Upper lobe of right lung (tissue), 1 donor: ENCODE results near the gene NWD2. TPM values are rescaled to one million over a fixed set of nuclear protein-coding genes. Genes with fewer than 3 reads are reported as not detected.

Experiments used
- ATAC-seq: fragments of 200-7000 bp; cut with Tn5 transposase; one replicate; pipeline ENCODE4 v1.9.1; 2020; ENCODE audit warnings: mild to moderate bottlenecking, moderate library complexity
- DNase-seq: peaks from one replicate; pipeline ENCODE4 v3.0.0-alpha.2; 2020
- H3K27ac ChIP-seq: fragments of 200-600 bp; one replicate; pipeline ENCODE4 v1.8.0; 2022
- H3K27me3 ChIP-seq: fragments of 200-600 bp; one replicate; pipeline ENCODE4 v1.8.0; 2022; ENCODE audit warnings: mild to moderate bottlenecking
- H3K36me3 ChIP-seq: fragments of 200-600 bp; one replicate; pipeline ENCODE4 v1.8.0; 2022
- H3K4me1 ChIP-seq: fragments of 200-600 bp; one replicate; pipeline ENCODE4 v1.8.0; 2022
- H3K4me3 ChIP-seq: fragments of 200-600 bp; one replicate; pipeline ENCODE4 v1.8.0; 2022; ENCODE audit warnings: mild to moderate bottlenecking
- H3K9me3 ChIP-seq: fragments of 200-600 bp; one replicate; pipeline ENCODE4 v1.8.0; 2022
- intact Hi-C: fragments of 100-400 bp; cut with DNase I; formaldehyde crosslinking; loops from one replicate; pipeline ENCODE4 v1.11.0; 2022
- total RNA-seq: library from RNA; stranded (reverse); fragmentation: NEBNext Ultra II Directional; extraction: Animal tissue kit (Norgen Biotek cat#: 25700); gene quantifications from one replicate; pipeline ENCODE4 v1.2.1, GENCODE V29; 2021
- TF ChIP-seq, protein P1 (sequence below): fragments of 200-600 bp; IDR thresholded peaks from one replicate; pipeline ENCODE4 v1.8.0; 2022; ENCODE audit warnings: antibody characterized with exemption
- donor health status: DM: no; HTN: yes; CAD: no; lungs with severe emphysema.

NWD2 gene
- total RNA-seq, 1 donor from 2014 or later: not detected

- intact Hi-C loops: no loop called here
- TF ChIP-seq, protein P1, sequence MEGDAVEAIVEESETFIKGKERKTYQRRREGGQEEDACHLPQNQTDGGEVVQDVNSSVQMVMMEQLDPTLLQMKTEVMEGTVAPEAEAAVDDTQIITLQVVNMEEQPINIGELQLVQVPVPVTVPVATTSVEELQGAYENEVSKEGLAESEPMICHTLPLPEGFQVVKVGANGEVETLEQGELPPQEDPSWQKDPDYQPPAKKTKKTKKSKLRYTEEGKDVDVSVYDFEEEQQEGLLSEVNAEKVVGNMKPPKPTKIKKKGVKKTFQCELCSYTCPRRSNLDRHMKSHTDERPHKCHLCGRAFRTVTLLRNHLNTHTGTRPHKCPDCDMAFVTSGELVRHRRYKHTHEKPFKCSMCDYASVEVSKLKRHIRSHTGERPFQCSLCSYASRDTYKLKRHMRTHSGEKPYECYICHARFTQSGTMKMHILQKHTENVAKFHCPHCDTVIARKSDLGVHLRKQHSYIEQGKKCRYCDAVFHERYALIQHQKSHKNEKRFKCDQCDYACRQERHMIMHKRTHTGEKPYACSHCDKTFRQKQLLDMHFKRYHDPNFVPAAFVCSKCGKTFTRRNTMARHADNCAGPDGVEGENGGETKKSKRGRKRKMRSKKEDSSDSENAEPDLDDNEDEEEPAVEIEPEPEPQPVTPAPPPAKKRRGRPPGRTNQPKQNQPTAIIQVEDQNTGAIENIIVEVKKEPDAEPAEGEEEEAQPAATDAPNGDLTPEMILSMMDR: no peak
- no peaks in the 10 kb centered on the region for H3K9me3 ChIP-seq
- no peak overlapping the region for H3K27ac ChIP-seq
- H3K4me3 ChIP-seq: no peak overlapping the region
- H3K36me3 ChIP-seq: no peaks in the 10 kb centered on the region
- no peaks in the 10 kb centered on the region for H3K27me3 ChIP-seq
- H3K4me1 ChIP-seq: no peaks in the 10 kb centered on the region
- no peak for ATAC-seq
- no peak for DNase-seq
Observed at GRCh38 chr4:37421614-37422013, 177.1 kb downstream of the NWD2 start.

DNA sequence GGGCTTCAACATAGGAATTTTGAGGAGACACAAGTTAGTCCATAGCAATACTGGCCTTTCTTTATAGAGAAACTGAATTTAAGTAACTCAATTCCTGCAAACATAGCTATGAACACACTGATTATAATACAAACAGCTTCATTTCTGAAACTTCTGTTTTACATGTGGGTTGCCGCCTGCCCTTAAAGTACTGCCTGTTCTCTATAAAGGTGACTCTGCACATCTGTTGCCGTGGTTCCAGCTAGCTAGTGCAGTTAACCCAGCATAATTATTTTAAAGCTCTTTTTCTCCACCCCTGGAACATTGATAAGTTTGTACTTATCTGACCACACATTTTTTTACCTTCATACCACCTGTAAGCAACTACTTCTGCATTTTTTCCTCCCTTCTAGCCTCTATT lies 177.6 kb downstream of the NWD2 start:
- intact Hi-C loops: no loop called here
- H3K36me3 ChIP-seq: no peaks in the 10 kb centered on the region
- TF ChIP-seq, protein P1: no peak
- DNase-seq (no peak), ATAC-seq (no peak)
- no peak overlapping the region for H3K27ac ChIP-seq
- H3K4me3 ChIP-seq: no peak overlapping the region
- H3K9me3 ChIP-seq: no peaks in the 10 kb centered on the region
- H3K4me1 ChIP-seq: no peaks in the 10 kb centered on the region
- no peaks in the 10 kb centered on the region for H3K27me3 ChIP-seq

DNA sequence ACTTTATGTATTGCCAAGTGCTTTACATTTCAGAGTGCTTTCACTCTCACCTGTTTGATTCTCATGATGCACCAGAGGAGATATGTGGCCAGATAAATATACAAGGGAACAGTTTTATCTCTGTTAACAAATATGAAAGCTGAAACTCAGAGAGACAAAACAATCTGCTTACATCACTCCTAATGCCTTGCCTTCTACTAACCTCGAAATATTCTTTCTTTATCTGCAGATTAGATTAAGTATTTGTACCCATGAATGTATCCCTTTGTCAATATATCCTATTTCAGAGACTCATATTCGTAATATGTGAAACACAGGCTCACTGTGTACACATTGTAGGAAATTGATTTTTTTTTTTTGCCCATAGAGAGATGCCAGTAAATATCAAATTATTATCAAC lies 178.1 kb downstream of the NWD2 start:
- no peaks in the 10 kb centered on the region for H3K4me1 ChIP-seq
- TF ChIP-seq, protein P1: no peak
- H3K4me3 ChIP-seq: no peak overlapping the region
- no peaks in the 10 kb centered on the region for H3K9me3 ChIP-seq
- no peak overlapping the region for H3K27ac ChIP-seq
- intact Hi-C loops: no loop called here
- H3K36me3 ChIP-seq: no peaks in the 10 kb centered on the region
- no peaks in the 10 kb centered on the region for H3K27me3 ChIP-seq
- no peak for ATAC-seq
- DNase-seq: no peak

GRCh38 chr4:37423310-37423709 lies 178.8 kb downstream of the NWD2 start:
- H3K27ac ChIP-seq: no peak overlapping the region
- intact Hi-C loops: no loop called here
- no peaks in the 10 kb centered on the region for H3K36me3 ChIP-seq
- TF ChIP-seq, protein P1: no peak
- no peaks in the 10 kb centered on the region for H3K27me3 ChIP-seq
- H3K4me3 ChIP-seq: no peak overlapping the region
- DNase-seq (no peak), ATAC-seq (no peak)
- H3K9me3 ChIP-seq: no peaks in the 10 kb centered on the region
- H3K4me1 ChIP-seq: no peaks in the 10 kb centered on the region

GRCh38 chr4:37424753-37425152 lies 180.2 kb downstream of the NWD2 start:
- no peaks in the 10 kb centered on the region for H3K27me3 ChIP-seq
- intact Hi-C loops: no loop called here
- TF ChIP-seq, protein P1: no peak
- no peak overlapping the region for H3K4me3 ChIP-seq
- no peaks in the 10 kb centered on the region for H3K36me3 ChIP-seq
- H3K9me3 ChIP-seq: no peaks in the 10 kb centered on the region
- ATAC-seq: no peak
- no peak overlapping the region for H3K27ac ChIP-seq
- H3K4me1 ChIP-seq: no peaks in the 10 kb centered on the region
- DNase-seq: no peak

DNA sequence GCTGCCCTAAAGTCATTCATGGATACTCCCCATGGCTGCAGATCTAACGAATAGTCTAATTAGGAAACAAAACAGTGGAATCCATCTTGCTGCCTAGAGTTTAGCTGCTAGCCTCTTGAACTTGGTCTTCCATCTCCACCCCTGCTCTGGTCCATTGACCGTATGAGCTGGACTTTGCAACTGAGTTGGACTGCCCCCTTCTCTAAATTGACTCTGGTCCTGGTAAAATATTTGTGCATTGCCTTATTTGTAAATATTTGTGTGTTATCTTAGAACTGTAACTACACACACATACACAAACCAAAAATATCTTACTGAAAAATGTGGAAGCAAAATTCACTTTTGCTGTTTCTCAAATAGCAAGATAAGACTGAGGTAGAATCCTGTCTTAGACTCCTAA lies 181.3 kb downstream of the NWD2 start:
- intact Hi-C loops: no loop called here
- TF ChIP-seq, protein P1: no peak
- Histone ChIP-seq H3K27ac (no peak overlapping the region), H3K4me3 (no peak overlapping the region), H3K36me3 (no peaks in the 10 kb centered on the region), H3K27me3 (no peaks in the 10 kb centered on the region), H3K4me1 (peaks cover 3% of the 10 kb centered on the region), H3K9me3 (no peaks in the 10 kb centered on the region)
- DNase-seq (no peak), ATAC-seq (no peak)
